NCI-H774 (cell line): ENCODE results near the gene SLC43A2.
"Not testable (repeated sequence)": the region's sequence is repeated elsewhere in the genome, so short reads cannot be mapped to it uniquely, and the experiment has no call there.

Source experiments
- DNase-seq: peaks from one replicate; lab custom pipeline; 2025; lab: John Stamatoyannopoulos, UW

Gene SLC43A2

DNA sequence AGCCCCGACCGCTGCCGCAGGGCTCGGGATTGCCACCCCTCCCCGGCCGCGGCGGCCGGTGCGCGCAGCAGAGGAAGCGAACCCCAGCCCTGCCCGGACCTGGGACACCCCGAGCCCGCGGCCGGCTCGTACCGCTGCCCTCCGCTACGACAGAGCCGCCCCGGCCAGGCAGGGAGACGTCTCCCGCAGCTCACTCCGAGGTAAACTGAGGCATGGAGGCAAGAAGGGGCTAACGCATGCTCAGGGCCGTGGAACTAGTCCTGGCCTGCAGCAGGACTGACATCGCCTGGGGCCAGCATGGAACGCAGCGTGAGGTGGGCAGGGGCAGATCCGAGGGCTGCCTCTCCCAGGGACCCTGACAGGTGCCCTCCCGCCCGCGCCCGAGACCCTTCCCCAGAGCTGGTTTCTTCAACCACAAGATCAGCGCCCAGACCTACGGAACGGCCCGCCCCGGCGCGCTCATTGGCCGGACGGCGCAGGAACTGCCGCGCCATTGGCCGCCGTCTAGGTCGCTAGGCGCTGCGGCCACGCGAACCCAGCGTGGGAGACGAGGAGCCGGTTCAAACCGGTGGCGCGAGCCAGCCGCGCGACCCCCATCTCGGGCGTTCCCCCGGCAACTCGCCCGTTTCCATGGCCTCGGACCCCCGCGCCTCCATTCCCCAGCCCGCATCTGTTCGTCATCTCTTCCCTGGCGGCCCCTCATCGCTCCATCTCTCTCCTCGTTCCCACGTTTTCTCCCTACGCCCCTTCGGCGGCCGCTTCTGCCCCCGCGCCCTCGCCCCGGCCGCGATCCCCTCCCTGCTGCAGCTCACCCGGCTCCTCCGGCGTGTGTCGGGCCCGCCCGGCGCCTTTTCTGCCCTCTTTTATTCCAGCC lies at the start of gene SLC43A2:
Gene SLC43A2 (minus strand): TSS at position 853 of the 874 bp plus-strand sequence. CDS start 960 bp downstream, outside the sequence.
- DNase-seq, result peak; percentile 31

DNA sequence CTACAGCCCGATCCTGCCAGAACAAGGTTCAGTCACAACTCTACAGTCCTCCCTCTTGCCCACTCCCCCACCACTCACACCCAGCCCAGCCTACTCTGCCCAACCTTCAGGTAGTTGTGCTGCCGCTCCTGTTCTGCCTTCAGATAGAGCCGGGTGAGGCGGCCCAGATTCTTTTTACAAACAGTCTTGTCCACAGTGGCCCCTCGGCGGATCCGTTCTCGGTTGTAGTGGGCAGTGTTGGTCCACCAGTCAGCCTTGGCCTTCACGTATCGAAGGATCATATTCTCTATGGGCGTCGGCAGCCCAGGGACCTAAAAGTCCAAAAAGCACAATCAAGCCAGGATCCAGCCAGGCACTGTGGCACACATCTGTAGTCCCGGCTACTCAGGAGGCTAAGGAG lies 47.8 kb upstream of the SLC43A2 start:
- no peak for DNase-seq

DNA sequence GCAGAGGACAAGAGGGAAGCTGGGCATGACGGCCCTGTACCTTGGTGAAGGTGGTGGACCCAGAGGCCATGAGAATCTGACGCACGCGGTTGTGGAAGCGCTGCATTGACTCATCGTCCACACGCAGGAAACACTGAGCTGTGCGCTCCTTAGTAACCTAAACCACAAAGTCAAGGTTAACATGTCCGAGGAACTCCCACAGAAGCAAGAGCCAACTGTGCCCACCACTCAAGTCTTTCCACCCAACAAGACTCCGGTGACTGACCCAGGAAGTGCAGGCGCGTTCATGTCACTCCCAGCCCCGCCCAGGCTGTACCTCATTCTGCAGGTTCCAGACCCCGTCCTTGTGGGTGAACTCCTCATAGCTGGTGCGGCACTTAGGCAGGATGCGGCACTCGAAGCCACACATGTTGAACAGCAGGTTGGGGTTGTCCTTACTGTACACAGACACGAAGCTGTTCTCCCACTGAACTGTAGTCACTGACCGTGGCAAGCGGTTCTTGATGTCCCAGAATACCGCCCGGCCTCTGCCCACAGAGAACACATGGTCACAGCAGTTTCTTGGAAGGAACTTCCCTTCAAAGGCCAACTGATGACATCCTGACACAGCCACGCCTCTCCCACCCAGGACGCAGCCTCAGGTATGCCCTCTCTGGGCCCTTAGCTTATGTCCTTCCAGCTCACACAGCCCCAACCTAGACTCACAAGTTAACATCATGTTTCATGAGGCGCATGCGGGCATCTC lies 44.6 kb upstream of the SLC43A2 start:
- DNase-seq, result no peak

DNA sequence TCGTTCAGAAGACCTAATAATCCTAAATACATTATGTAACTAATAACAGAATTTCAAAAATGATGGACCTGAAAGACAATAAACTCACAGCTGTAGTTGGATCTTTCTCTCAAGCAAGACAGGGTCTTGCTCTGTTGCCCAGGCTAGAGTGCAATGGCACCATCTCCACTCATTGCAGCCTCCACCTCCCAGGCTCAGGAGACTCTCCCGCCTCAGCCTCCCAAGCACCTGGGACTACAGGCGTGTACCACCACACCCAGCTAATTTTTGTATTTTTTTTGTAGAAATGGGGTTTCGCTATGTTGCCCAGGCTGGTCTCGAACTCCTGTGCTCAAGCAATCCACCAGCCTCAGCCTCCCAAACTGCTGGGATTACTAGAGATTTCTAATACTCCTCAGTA lies 35.3 kb upstream of the SLC43A2 start:
- not testable (repeated sequence) for DNase-seq

DNA sequence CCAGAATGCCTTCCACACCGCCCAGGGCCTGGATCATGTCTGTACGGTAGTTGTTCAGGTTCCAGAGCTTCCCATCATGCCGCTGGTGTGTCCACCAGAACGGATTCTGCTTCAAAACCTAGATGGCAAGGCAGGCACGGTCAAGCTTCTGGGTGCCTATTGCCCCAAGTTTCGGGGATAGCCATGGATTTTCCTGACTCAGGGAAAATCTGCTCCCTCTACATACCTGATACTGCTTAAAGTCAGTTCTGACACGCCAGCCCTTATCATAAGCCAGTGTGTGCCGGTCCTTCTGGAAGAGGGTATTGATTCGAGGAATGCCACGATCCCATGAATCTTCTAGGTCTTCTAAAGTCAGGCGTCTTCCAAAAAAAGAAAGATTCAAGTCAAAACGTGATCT lies 32.4 kb upstream of the SLC43A2 start:
- DNase-seq, result no peak

DNA sequence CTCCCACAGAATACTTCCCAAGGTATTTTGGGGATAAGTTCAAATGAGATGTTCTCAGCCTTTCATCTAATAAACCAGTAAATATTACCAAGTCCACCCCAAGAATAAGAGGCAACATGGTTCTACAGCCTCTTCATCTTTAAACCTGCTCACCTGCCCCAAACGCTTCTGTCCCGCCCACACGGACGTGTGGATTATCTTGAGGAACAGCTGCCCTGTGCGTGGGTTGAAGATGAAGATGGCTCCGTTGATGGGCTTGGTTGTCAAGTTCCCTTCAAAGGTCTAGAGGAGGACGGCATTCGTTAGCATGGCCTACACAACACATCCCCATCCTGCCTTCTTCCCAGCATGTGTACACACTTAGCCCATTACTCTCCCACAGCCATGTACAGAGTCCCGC lies 29.5 kb upstream of the SLC43A2 start:
- DNase-seq, result no peak

DNA sequence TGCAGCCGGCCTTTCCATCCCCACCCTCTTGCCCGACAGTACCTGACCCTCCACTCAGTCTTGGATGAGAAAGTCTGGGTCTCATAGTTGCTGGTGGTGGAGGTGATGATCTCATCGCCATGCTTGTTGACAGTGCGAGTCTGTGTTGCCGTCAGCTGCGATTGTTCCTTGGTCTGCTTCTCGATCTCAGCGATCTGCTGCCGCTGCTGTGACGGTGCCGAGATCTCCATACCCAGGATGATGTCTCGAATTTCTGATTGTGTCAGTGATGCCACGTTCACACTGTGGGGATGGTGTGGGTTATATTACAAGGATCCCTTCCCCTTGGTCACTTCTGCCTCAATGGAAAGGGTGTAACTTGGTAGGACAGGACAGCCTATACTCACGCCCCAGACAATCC lies 25.1 kb upstream of the SLC43A2 start:
- no peak for DNase-seq

DNA sequence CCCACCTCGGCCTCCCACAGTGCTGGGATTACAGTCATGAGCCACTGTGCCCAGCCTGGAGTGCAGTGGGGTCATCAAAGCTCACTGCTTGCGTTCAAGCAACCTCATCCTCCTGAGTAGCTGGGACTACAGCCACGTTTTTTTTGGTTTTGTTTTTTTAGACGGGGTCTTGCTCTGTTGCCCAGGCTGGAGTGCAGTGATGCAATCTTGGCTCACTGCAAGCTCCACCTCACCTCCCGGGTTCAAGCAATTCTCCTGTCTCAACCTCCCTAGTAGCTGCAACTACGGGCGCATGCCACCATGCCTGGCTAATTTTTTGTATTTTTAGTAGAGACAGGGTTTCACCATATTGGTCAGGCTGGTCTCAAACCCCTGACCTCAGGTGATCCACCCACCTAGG lies 24.2 kb upstream of the SLC43A2 start:
- not testable (repeated sequence) for DNase-seq

DNA sequence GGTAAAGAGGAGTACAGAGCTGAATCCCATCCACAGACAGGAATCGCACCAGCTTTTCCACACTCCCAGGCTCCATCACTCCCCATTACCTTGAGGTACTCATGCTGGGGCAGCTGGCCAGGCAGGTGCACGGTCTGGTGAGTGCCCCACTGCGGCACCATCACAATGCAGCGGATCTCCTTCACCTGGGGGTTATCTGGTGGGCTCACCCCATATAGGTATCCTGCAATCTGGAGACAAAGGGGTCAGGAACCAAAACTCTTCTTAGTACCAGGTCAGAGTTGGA lies 22.9 kb upstream of the SLC43A2 start:
- no peak for DNase-seq

DNA sequence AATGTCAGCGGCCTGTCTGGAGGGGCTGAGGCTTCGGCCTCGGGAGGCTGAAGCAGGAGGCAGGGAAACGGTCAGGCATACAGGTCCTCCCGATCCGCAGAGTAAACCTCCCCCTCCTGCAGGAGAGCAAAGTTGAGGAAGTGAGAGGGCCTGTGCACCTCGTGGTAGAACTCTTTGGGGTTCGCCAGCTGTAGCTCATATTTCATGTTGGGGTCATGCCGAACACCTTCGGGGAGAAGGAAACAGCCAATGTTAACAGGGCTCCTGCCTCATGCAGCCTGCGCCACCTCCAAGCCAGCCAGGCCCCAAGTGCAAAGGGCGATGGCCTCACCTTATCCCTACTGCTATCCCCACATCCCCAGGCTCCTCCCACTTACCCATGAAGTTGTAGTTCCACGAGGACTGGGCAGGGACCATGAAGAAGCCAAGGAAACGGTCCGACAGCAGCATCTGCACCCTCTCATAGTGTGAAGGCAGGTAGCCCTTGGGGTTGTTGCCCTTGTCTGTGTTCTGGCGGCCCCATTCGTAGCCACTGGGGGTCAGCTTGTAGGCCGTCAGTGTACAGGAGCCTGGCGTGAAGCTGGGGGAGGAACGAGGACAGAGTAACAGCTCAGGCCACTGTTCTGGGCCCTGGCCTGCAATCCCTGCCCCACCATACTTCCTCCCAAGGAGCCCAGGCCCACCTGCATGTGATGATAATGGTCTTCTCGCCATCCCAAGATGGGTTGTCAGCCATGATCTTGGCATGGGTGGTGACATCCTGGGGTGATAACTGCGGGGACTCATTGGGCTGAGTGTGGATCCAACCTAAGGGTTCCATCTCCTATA lies 22.3 kb upstream of the SLC43A2 start:
- no peak for DNase-seq

DNA sequence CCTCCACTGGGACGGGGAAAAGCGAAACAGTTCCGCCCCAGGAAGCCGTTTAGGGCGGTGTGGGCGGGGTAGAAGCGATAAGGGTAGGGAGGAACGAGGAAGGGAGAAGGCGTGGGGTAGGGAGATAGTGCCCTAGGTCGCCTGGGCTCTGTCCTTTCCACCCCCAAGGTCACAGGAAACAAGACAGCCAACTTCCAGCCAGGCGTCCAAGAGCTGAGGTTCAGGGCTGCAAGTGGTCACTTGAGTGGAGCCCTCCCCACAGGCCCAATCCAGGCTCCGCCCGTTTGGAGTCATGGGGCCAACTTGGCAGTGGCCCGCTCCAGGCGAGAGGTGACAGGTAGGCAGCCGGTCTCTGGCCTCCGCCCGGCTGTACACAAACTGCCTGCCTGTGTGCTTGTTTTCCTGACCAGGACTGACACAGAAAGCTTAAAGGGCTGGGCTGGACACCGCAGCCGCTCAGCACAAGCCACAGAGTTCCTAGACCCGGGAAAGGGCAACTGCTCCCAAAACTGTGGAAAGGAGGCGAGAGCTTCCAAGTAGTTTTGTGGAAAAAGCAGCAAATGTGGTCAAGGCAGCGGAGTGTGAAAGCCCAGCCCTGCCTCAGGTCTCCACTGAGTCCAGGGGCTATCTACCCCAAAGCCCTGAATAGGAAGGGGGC lies 21.3 kb upstream of the SLC43A2 start, which contains the start of gene RILP:
Gene RILP (minus strand): TSS at position 23 of the 658 bp plus-strand sequence. CDS start 62 bp downstream, outside the sequence.
- DNase-seq, result no peak

DNA sequence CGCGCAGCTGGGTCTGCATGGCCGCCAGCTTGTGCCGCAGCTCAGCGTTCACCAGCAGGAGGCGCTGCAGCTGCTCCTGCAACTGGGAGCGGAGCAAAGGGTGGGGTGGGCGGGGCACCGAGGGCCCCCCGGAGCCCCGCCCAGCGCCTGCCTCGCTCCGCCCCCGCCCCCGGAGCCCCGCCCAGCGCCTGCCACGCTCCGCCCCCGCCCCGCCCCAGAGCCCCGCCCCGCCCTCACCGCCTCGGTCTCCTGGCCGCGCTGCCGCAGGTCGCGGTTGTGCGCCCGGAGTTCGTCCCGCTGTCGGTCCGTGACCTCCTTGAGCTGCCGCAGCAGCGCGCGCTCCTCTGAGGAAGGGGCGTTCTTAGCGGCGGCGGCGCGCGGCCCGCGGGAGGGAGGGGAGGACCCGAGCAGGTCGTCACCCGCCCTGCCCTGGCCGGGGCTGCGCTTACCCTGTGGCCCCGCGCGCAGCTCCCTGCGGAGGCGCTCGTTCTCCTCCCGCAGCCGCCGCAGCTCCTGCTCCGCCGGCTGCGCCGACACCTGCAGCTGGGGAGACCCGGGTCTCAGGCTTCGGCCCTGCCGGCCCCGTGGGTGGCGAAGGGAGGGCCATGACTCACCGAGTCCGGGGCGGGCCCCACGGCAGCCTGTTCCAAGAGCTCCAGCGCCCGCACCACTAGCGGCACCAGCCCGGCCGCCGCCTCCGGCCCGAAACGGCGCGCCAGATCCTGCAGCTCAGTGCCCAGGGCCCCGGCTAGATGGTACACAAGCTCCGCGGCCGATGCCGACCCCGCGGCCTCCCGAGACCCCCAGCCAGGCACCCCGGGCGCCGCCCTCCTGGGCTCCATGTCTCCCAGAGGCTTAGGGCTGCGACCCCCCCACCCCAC lies 20.6 kb upstream of the SLC43A2 start:
- peak; percentile 65 for DNase-seq

DNA sequence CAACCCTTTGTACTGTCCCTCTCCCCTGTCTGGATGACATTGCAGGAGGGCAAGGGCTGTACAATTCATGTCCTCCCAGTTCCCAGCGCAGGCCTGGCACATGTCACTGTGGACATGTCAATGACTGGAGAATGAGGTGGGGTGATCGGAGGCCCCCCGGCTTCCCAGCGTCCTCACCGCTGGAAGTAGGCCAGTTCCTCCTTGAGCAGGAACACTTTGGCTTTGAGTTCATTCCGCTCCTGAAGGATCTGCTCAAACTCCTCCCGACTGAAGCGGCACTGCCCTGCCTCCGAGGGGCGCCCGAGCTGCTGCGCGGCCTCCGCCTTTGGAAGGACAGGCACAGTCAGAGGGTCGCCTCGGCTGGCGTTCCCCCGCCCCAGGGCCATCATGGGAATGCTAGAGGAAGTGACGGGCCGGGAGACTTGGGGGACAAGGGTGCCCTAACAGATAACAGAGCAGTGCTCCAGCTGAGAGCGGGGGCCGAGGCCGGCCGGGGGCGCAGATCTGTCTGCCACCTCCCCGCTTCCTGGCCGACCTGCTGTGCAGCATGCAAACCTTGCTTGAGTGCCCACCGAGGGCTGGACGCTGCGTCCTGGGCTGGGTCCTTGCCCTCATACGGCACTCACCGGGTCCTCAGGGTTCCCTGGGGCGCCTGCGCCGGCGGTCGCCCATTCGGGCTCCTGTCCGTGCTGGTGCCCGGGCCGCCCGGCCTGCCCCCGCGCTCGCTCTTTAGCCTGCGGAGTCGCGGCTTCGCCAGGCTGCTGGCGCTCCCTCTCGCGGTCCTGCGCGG lies 19.7 kb upstream of the SLC43A2 start:
- no peak for DNase-seq

DNA sequence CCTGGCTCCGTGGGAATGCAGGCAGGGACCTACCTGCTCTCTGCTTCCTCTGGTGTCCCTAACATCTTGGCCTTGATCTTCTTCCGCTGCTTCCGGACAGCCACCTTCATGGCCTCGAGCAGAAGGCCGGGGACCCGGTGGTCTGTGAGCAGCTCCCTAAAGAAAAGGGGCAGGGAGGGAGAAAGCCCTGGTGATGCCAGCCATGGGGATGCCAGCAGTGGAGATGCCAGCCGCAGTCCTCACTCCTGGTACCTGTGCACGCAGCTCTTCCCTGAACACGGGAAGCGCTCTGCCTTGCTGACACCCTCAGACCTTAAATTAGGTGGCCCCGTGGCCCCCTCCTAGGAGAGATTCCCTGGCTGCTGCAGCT lies 19.2 kb upstream of the SLC43A2 start:
- DNase-seq, result no peak

DNA sequence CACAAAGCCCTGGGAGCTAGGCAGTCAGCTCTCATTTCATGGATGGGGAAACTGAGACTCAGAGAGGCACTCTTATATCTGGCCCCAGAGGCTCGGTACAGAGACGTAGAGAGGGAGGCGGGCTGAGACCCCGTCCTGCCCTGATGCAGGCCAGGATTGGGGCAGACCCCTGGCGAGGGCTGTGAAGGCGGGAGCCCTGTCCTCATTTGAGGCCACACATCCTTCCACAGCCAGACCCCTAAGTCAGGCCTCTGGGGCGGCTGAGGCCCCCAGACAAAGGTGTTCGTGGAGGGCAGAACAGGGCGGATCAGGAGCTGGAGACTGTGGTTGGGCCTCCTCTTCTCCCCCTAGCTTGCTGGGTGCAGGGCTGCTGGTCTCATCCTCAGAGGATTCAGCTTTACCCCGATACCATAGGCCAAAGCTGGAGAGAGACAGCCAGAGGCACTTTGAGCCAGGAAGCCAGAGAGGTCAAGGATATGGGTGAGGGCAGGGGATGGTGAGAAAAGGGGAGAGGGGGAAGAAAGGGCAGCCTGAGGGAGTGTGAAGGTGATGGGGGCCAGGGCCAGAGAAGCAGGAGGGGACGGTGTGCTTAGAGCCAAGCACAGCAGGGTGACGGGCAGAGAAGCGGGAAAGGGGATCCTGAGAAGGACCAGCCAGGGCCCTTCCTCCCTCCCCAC lies 17.7 kb upstream of the SLC43A2 start:
- DNase-seq, result no peak

DNA sequence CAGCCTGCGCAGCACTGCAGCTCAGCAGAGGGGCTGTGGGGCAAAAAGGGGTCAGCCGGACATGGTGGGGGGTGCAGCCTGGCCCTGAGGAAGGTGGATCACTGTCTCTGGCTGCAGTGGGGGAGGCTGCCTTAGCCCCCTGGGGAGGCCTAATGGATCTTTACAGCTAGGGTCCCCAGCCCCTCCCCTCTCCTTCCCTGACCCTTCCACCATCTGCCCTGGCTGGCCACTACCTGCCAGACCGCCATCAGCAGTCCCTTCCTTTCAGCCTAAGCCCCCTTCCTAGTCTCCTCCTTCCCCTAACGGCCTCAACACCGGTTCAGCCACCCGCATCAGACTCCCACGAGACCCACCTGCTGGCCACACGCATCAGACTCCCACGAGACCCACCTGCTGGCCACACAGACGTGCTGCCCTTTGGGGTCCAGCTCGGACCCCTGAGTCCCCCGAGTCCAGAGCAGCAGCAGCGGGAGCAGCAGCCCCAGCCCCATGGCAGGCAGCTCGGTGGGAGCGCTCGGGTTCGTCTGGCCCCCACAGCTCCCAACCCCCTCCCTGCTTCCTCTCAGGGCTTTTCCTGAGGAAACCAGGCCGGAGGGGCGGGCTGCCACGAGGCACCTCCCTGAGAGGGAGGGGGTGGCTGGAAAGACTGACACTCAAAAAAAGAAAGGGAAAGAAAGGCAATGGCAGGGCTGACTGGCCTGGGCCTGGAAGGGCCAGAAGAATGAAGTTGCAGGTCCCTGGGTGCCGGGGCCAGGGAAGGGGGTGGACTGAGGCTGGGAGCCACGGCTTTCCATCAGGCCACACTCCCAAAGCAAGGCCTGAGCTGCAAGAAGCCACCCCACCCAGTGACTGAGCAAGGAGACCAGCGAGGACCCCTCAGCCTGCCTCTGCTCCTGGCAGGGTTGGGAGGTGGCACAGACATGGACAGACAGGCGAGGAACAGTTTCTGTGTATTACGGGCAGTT lies 16.9 kb upstream of the SLC43A2 start, which contains the start of gene SCARF1:
Gene SCARF1 (minus strand): TSS at position 526 of the 965 bp plus-strand sequence. CDS start 35 bp downstream, at position 491.
- no peak for DNase-seq

DNA sequence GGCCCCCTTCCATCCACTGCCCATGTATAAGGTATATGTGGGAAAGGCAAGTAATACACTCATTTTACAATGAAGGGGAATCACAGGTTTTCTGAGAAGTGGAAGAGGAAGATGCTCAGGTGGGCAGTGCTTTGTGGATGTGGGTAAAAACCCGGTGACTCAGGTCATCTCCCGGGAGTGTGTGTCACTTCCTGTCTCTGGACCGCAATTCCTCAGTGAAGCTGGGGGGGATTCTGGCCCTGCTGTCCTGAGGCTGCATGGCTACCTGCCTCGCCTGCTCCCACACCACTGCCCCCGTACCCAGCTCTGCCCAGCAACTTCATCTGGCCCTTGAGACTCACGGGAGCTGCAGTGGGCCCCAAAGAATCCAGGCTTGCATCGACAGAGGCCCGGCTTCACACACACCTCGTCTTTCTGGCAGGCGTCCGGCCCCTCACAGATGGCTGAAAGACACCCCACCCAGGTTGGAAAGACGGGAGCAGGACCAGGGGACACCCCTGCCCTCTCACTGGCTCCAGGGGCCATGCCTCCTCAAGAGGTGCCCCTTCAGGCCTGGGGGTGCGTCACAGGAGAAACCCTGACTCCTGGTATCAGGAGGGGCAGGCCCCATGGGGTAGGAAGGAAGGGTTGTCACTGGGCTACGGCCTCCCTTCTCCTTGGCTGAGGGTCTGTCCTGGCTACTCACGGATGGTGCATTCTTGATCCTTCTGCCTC lies 16.0 kb upstream of the SLC43A2 start:
- no peak for DNase-seq
